GM23338 (cell line): ENCODE results near the gene TBL1XR1. TPM values are rescaled to one million over a fixed set of nuclear protein-coding genes. Genes with fewer than 3 reads are reported as not detected.
"Not testable (repeated sequence)": the region's sequence is repeated elsewhere in the genome, so short reads cannot be mapped to it uniquely, and the experiment has no call there.

Experiments used
- ATAC-seq: fragments of 200-7000 bp; cut with Tn5 transposase; 3 replicates; pipeline ENCODE4 v1.9.1; 2020
- DNase-seq: peaks from one replicate; pipeline ENCODE4 v3.0.0-alpha.2; 2015; ENCODE audit warnings: low spot score
- H2AFZ ChIP-seq: fragments of 200-600 bp; sonication (generic); 2 replicates; pipeline ENCODE4 v1.8.0; 2016; ENCODE audit warnings: antibody characterized with exemption, mild to moderate bottlenecking, moderate library complexity
- H3F3A ChIP-seq: fragments of 200-600 bp; sonication (generic); replicated peaks from 2 replicates; pipeline ENCODE4 v1.8.0; 2017; ENCODE audit warnings: antibody characterized with exemption, mixed run types, low read depth
- H3K27ac ChIP-seq: fragments of 200-600 bp; sonication (generic); 2 replicates; pipeline ENCODE4 v1.6.1; 2016; ENCODE audit warnings: low read depth
- H3K27me3 ChIP-seq: fragments of 200-600 bp; sonication (generic); 2 replicates; pipeline ENCODE4 v1.8.0; 2016; ENCODE audit warnings: mild to moderate bottlenecking, mixed run types, moderate library complexity; ENCODE audit not compliant: insufficient read depth
- H3K36me3 ChIP-seq: fragments of 200-600 bp; sonication (generic); 2 replicates; pipeline ENCODE4 v1.8.0; 2016; ENCODE audit warnings: mild to moderate bottlenecking; ENCODE audit not compliant: insufficient read depth
- H3K4me1 ChIP-seq: fragments of 200-600 bp; sonication (generic); 2 replicates; pipeline ENCODE4 v1.8.0; 2016; ENCODE audit warnings: mild to moderate bottlenecking, moderate library complexity; ENCODE audit not compliant: insufficient read depth
- H3K4me2 ChIP-seq: fragments of 200-600 bp; sonication (generic); 2 replicates; pipeline ENCODE4 v1.7.1; 2017; ENCODE audit warnings: mixed run types
- H3K4me3 ChIP-seq: fragments of 200-600 bp; sonication (generic); 2 replicates; pipeline ENCODE4 v1.6.1; 2016; ENCODE audit warnings: mixed run types
- H3K79me2 ChIP-seq: fragments of 200-600 bp; sonication (generic); replicated peaks from 2 replicates; pipeline ENCODE4 v1.8.0; 2017; ENCODE audit warnings: mild to moderate bottlenecking; ENCODE audit not compliant: insufficient read depth
- H3K9me2 ChIP-seq: fragments of 200-600 bp; sonication (generic); 2 replicates; pipeline ENCODE4 v1.8.0; 2017; ENCODE audit not compliant: insufficient read depth
- H4K20me1 ChIP-seq: fragments of 200-600 bp; sonication (generic); replicated peaks from 2 replicates; pipeline ENCODE4 v1.8.0; 2017; ENCODE audit warnings: mild to moderate bottlenecking; ENCODE audit not compliant: insufficient read depth
- H3K27ac Mint-ChIP-seq: 2 replicates; pipeline ENCODE4 v1.8.0; 2020; ENCODE audit warnings: inconsistent platforms, mild to moderate bottlenecking, moderate library complexity, mixed read lengths
- H3K27me3 Mint-ChIP-seq: 3 replicates; pipeline ENCODE4 v1.8.0; 2022; ENCODE audit warnings: low read depth, mild to moderate bottlenecking, moderate library complexity, mixed read lengths, inconsistent platforms; ENCODE audit not compliant: insufficient read depth, poor library complexity
- H3K36me3 Mint-ChIP-seq: 3 replicates; pipeline ENCODE4 v1.8.0; 2021; ENCODE audit warnings: low read depth, mild to moderate bottlenecking, inconsistent platforms, moderate library complexity, mixed read lengths
- H3K4me1 Mint-ChIP-seq: 3 replicates; pipeline ENCODE4 v1.8.0; 2020; ENCODE audit warnings: mild to moderate bottlenecking, inconsistent platforms, mixed read lengths
- H3K4me3 Mint-ChIP-seq: 3 replicates; pipeline ENCODE4 v1.8.0; 2021; ENCODE audit warnings: moderate library complexity, mild to moderate bottlenecking, inconsistent platforms, mixed read lengths
- H3K9me3 Mint-ChIP-seq: 3 replicates; pipeline ENCODE4 v1.8.0; 2020; ENCODE audit warnings: moderate library complexity, mild to moderate bottlenecking, inconsistent platforms, mixed read lengths
- CREB1 ChIP-seq: fragments of 250-450 bp; sonication (Bioruptor Pico); IDR thresholded peaks from 2 replicates; pipeline ENCODE4 v1.5.0; 2020; ENCODE audit warnings: low read depth, mild to moderate bottlenecking, moderate library complexity
- EZH2 ChIP-seq: fragments of 200-600 bp; sonication (generic); IDR thresholded peaks from one replicate; pipeline ENCODE4 v1.8.0; 2017; ENCODE audit warnings: antibody characterized with exemption, mild to moderate bottlenecking, low read depth; ENCODE audit not compliant: unreplicated experiment
- JUNB ChIP-seq: IDR thresholded peaks from one replicate; pipeline ENCODE4 v1.6.1; 2016; ENCODE audit warnings: antibody characterized with exemption; ENCODE audit not compliant: unreplicated experiment
- NANOG ChIP-seq: IDR thresholded peaks from 2 replicates; pipeline ENCODE4 v1.6.1; 2016; ENCODE audit warnings: antibody characterized with exemption, borderline replicate concordance
- POLR2AphosphoS5 ChIP-seq: IDR thresholded peaks from 2 replicates; pipeline ENCODE4 v1.6.1; 2016; ENCODE audit warnings: antibody characterized with exemption, low read depth
- STAT1 ChIP-seq: IDR thresholded peaks from one replicate; pipeline ENCODE4 v1.6.1; 2016; ENCODE audit warnings: antibody characterized with exemption; ENCODE audit not compliant: unreplicated experiment
- polyA plus RNA-seq: library from polyadenylated mRNA; unstranded; fragments of >200 nt; fragmentation: Nextera tagmentation; extraction: Ambion mirVana; gene quantifications from 2 replicates; pipeline ENCODE4 v1.2.1, GENCODE V29; 2016
- total RNA-seq: library from RNA; depleted of rRNA; stranded (reverse); fragments of >200 nt; shearing (Covaris generic); gene quantifications from 2 replicates; pipeline ENCODE4 v1.2.3, GENCODE V29; 2014
- TF ChIP-seq, protein P1 (sequence below): IDR thresholded peaks from one replicate; pipeline ENCODE4 v1.6.1; 2018; ENCODE audit warnings: antibody characterized with exemption; ENCODE audit not compliant: unreplicated experiment
- TF ChIP-seq, protein P2 (sequence below): IDR thresholded peaks from 2 replicates; pipeline ENCODE4 v1.6.1; 2016; ENCODE audit warnings: antibody characterized with exemption
- TF ChIP-seq, protein P3 (sequence below): fragments of 250-450 bp; sonication (Bioruptor Pico); IDR thresholded peaks from 2 replicates; pipeline ENCODE4 v1.5.0; 2020; ENCODE audit warnings: mild to moderate bottlenecking, moderate library complexity

TBL1XR1 gene
- total and polyA plus RNA-seq, 2 experiments from 2014 or later: 49.6 to 122 TPM

DNA sequence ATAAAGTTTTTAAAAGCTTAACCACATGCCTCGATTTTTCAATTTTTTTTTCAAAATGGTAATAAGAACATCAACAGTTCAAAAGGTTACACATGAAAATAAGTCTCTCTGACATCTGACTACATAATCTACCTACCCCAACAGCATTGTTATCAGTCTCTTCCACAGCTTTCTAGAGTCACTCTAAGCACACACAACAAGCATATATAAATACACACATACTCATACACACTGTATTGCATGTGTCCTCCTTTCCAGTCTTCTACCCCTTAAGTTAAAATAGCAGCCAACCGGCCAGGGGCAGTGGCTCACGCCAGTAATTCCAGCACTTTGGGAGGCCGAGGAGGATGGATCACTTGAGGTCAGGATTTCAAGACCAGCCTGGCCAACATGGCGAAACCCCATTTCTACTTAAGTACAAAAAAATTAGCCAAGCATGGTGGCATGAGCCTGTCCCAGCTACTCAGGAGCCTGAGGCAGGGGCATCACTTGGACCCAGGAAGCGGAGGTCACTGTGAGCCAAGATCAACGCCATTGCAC, 12.2 kb downstream of the TBL1XR1 start (continued):
- TF ChIP-seq, protein P1, sequence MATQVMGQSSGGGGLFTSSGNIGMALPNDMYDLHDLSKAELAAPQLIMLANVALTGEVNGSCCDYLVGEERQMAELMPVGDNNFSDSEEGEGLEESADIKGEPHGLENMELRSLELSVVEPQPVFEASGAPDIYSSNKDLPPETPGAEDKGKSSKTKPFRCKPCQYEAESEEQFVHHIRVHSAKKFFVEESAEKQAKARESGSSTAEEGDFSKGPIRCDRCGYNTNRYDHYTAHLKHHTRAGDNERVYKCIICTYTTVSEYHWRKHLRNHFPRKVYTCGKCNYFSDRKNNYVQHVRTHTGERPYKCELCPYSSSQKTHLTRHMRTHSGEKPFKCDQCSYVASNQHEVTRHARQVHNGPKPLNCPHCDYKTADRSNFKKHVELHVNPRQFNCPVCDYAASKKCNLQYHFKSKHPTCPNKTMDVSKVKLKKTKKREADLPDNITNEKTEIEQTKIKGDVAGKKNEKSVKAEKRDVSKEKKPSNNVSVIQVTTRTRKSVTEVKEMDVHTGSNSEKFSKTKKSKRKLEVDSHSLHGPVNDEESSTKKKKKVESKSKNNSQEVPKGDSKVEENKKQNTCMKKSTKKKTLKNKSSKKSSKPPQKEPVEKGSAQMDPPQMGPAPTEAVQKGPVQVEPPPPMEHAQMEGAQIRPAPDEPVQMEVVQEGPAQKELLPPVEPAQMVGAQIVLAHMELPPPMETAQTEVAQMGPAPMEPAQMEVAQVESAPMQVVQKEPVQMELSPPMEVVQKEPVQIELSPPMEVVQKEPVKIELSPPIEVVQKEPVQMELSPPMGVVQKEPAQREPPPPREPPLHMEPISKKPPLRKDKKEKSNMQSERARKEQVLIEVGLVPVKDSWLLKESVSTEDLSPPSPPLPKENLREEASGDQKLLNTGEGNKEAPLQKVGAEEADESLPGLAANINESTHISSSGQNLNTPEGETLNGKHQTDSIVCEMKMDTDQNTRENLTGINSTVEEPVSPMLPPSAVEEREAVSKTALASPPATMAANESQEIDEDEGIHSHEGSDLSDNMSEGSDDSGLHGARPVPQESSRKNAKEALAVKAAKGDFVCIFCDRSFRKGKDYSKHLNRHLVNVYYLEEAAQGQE: no peak
- TF ChIP-seq, protein P2, sequence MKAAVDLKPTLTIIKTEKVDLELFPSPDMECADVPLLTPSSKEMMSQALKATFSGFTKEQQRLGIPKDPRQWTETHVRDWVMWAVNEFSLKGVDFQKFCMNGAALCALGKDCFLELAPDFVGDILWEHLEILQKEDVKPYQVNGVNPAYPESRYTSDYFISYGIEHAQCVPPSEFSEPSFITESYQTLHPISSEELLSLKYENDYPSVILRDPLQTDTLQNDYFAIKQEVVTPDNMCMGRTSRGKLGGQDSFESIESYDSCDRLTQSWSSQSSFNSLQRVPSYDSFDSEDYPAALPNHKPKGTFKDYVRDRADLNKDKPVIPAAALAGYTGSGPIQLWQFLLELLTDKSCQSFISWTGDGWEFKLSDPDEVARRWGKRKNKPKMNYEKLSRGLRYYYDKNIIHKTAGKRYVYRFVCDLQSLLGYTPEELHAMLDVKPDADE: no peak
- TF ChIP-seq EZH2: no peak
- TF ChIP-seq CREB1 (CRISPR knock-in tag): no peak
- TF ChIP-seq JUNB: no peak
- no peak for TF ChIP-seq NANOG
- TF ChIP-seq POLR2AphosphoS5: no peak
- TF ChIP-seq STAT1: no peak

DNA sequence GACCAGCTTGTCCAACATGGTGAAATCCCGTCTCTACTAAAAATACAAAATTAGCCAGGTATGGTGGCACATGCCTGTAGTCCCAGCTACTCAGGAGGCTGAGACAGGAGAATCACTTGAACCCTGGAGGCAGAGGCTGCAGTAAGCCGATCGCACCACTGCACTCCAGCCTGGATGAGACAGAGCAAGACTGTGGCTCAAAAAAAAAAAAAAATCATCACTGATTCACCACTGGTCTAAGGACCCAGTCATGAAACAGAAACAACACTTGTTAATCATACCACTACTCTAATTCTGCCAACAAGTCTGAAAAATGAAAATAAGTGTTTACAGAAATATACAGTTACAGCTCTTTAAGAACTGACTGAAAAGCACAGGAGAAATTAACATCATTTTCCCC, 12.7 kb downstream of the TBL1XR1 start:
- H3K36me3 Mint-ChIP-seq, H3F3A ChIP-seq, DNase-seq, H3K27me3 Mint-ChIP-seq, H3K4me3 ChIP-seq, H3K27ac Mint-ChIP-seq, H3K36me3 ChIP-seq, H3K9me3 Mint-ChIP-seq, H3K9me2 ChIP-seq, ATAC-seq, H3K27ac ChIP-seq, H3K27me3 ChIP-seq, H2AFZ ChIP-seq, H3K4me2 ChIP-seq, H3K4me3 Mint-ChIP-seq: not testable (repeated sequence)
- peaks cover 86% of the 10 kb centered on the region for H4K20me1 ChIP-seq
- peaks cover 100% of the 10 kb centered on the region for H3K79me2 ChIP-seq
- H3K4me1 Mint-ChIP-seq: peaks cover 42% of the 10 kb centered on the region
- H3K4me1 ChIP-seq: peaks cover 32% of the 10 kb centered on the region

DNA sequence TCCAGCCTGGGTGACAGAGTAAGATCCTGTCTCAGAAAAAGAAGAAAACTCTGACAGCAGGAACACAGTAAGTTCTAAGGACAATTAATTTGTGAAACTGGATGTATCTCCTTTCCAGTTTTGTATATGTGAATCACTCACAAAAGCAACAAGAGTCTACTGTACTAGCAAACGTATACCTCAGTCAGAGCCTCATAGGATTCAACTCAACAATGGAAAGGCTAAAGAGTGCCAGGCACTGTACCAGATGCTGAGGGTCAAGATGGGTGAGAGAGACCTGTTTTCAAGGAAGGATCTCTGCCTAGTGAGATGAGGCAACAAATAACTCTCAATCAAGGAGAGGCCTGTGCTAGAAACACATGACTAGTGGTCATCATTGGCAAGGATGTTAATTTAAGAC, 14.9 kb downstream of the TBL1XR1 start:
- Histone ChIP-seq H3K36me3 (no peaks in the 10 kb centered on the region), H3K4me3 (no peak overlapping the region), H3K9me2 (no peaks in the 10 kb centered on the region), H3K4me1 (peaks cover 42% of the 10 kb centered on the region), H3K4me2 (no peak overlapping the region), H3K79me2 (peaks cover 100% of the 10 kb centered on the region), H3K27me3 (no peaks in the 10 kb centered on the region), H3K27ac (no peak overlapping the region), H2AFZ (no peak overlapping the region), H4K20me1 (peaks cover 89% of the 10 kb centered on the region), H3F3A (no peaks in the 10 kb centered on the region)
- ATAC-seq: no peak
- no peak overlapping the region for H3K27ac Mint-ChIP-seq
- no peak for DNase-seq
- H3K9me3 Mint-ChIP-seq: no peaks in the 10 kb centered on the region
- H3K4me1 Mint-ChIP-seq: peaks cover 50% of the 10 kb centered on the region
- no peak overlapping the region for H3K4me3 Mint-ChIP-seq
- peaks cover 5% of the 10 kb centered on the region for H3K27me3 Mint-ChIP-seq
- H3K36me3 Mint-ChIP-seq: peaks cover 12% of the 10 kb centered on the region; the same call in 2 of the 3 replicates
- TF ChIP-seq, protein P3, sequence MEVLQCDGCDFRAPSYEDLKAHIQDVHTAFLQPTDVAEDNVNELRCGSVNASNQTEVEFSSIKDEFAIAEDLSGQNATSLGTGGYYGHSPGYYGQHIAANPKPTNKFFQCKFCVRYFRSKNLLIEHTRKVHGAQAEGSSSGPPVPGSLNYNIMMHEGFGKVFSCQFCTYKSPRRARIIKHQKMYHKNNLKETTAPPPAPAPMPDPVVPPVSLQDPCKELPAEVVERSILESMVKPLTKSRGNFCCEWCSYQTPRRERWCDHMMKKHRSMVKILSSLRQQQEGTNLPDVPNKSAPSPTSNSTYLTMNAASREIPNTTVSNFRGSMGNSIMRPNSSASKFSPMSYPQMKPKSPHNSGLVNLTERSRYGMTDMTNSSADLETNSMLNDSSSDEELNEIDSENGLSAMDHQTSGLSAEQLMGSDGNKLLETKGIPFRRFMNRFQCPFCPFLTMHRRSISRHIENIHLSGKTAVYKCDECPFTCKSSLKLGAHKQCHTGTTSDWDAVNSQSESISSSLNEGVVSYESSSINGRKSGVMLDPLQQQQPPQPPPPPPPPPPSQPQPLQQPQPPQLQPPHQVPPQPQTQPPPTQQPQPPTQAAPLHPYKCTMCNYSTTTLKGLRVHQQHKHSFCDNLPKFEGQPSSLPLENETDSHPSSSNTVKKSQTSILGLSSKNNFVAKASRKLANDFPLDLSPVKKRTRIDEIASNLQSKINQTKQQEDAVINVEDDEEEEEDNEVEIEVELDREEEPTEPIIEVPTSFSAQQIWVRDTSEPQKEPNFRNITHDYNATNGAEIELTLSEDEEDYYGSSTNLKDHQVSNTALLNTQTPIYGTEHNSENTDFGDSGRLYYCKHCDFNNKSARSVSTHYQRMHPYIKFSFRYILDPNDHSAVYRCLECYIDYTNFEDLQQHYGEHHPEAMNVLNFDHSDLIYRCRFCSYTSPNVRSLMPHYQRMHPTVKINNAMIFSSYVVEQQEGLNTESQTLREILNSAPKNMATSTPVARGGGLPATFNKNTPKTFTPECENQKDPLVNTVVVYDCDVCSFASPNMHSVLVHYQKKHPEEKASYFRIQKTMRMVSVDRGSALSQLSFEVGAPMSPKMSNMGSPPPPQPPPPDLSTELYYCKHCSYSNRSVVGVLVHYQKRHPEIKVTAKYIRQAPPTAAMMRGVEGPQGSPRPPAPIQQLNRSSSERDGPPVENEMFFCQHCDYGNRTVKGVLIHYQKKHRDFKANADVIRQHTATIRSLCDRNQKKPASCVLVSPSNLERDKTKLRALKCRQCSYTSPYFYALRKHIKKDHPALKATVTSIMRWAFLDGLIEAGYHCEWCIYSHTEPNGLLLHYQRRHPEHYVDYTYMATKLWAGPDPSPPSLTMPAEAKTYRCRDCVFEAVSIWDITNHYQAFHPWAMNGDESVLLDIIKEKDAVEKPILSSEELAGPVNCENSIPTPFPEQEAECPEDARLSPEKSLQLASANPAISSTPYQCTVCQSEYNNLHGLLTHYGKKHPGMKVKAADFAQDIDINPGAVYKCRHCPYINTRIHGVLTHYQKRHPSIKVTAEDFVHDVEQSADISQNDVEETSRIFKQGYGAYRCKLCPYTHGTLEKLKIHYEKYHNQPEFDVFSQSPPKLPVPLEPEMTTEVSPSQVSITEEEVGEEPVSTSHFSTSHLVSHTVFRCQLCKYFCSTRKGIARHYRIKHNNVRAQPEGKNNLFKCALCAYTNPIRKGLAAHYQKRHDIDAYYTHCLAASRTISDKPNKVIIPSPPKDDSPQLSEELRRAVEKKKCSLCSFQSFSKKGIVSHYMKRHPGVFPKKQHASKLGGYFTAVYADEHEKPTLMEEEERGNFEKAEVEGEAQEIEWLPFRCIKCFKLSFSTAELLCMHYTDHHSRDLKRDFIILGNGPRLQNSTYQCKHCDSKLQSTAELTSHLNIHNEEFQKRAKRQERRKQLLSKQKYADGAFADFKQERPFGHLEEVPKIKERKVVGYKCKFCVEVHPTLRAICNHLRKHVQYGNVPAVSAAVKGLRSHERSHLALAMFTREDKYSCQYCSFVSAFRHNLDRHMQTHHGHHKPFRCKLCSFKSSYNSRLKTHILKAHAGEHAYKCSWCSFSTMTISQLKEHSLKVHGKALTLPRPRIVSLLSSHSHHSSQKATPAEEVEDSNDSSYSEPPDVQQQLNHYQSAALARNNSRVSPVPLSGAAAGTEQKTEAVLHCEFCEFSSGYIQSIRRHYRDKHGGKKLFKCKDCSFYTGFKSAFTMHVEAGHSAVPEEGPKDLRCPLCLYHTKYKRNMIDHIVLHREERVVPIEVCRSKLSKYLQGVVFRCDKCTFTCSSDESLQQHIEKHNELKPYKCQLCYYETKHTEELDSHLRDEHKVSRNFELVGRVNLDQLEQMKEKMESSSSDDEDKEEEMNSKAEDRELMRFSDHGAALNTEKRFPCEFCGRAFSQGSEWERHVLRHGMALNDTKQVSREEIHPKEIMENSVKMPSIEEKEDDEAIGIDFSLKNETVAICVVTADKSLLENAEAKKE (CRISPR knock-in tag): no peak
